ENCODE data around the gene CHD1.
A peak's percentile ranks its signal among the peaks of the same experiment; 100 is the strongest.
"Not testable (repeated sequence)": the region's sequence is repeated elsewhere in the genome, so short reads cannot be mapped to it uniquely, and the experiment has no call there.

Gene CHD1

DNA sequence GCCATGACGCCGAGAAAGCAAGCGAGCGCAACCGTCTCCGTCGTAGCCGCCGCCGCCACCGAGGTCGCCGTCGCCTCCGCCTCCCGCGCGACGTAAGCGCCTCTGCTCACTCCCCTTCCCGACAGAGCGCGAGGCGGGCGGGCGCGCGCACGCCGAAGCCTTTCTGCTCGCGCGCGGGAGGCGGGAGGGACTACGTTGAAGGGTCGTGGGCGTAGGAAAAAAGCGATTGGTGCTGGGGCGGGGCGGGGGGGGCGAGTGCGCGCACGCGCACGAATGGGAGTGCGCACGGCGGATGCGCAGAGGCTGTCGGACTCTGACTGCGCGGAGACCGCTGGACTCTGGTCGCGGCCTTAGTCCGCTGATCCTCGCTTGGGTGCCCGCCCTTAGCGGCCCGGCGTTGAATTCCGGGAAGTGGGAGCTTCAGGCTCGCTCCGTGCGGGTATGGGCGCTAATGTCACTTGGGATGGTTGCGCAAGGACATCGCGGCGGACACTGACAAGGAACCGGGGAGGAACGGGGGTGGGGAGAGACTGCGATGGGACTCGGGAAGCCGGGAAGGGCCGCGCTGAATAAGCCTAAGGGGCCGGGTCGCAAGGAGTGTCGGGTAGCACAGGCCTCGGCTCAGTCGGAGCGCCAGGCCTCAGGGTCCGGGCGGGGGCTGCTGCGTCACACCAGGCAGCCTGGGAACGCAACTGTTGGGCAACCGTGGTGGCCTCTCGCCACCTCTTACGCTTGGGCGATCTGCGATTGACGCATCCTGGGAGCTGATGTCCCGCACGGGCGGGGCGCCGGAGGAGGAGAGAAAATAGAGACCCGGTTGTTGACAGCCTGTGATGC is at the start of gene CHD1:
CHD1 (minus strand) TSS at position 135 of the 837 bp plus-strand sequence. CDS start 2,621 bp downstream, outside the sequence.
- peak; percentile 97 for DNase-seq (ENCODE audit: low spot score)

- no peak for DNase-seq (ENCODE audit: low spot score)
These were observed 49.7 kb upstream of the CHD1 start for GRCh38 chr5:98978528-98978927.

- DNase-seq (ENCODE audit: low spot score): no peak
These were observed 48.9 kb upstream of the CHD1 start for GRCh38 chr5:98977723-98978122.

- DNase-seq (ENCODE audit: low spot score): no peak
These were observed 47.0 kb upstream of the CHD1 start for GRCh38 chr5:98975682-98976407.

DNA sequence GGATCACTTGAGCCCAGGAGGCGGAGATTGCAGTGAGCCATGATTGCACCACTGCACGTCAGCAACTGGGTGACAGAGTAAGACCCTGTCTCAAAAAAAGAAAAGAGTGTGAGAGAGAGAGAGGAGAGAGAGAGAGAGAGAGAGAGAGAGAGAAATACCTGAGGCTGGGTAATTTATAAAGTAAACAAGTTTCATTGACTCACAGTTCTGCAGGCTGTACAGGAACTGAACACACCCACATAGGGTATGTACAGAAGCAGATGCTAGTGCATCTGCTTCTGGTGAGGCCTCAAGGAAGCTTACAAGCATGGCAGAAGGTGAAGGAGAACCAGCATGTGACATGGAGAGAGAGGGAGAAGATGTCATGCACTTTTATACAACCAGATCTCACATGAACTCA is 46.4 kb upstream of the CHD1 start:
- no peak for DNase-seq (ENCODE audit: low spot score)

DNA sequence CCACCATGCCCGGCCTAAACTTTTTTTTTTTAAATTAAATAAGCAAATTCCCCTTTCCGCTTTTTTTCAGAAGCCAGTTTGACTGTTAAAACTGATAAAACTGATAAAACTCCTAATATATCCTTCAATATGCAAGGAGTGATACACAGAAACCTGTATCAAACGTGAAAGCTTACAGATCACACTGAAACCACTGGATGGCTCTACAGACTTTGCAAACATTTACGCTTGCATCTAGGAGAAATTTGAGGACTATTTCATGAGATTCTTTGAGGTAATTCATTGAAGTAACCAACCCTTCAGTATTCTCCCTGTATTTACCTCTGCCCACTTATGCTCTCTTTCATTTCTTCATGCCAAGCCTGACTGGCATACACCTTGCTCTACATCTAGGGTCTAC is 40.6 kb upstream of the CHD1 start:
- no peak for DNase-seq (ENCODE audit: low spot score)

- DNase-seq (ENCODE audit: low spot score): no peak
These were observed 39.3 kb upstream of the CHD1 start for GRCh38 chr5:98968056-98968564.

- DNase-seq (ENCODE audit: low spot score): no peak
These were observed 36.4 kb upstream of the CHD1 start for GRCh38 chr5:98965226-98965625.

- no peak for DNase-seq (ENCODE audit: low spot score)
These were observed 35.8 kb upstream of the CHD1 start for GRCh38 chr5:98964621-98965020.

DNA sequence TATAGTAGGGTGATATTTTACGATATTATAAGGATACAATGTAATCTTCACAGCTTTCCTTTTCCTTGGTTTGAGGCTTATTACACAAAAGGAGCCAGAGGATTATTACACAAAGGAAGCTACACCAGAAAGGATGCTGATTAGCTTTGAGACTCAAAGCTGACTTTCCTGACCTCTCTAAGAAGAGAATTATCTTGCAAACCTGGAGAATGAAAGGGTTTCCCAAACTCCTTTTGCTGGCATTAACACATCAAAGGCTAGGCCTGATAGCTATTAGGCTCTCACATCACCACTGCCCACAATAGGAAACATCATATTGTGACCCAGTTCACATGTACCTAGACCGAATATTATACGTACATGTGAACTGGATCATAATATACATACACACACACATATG is 34.2 kb upstream of the CHD1 start:
- no peak for DNase-seq (ENCODE audit: low spot score)

DNA sequence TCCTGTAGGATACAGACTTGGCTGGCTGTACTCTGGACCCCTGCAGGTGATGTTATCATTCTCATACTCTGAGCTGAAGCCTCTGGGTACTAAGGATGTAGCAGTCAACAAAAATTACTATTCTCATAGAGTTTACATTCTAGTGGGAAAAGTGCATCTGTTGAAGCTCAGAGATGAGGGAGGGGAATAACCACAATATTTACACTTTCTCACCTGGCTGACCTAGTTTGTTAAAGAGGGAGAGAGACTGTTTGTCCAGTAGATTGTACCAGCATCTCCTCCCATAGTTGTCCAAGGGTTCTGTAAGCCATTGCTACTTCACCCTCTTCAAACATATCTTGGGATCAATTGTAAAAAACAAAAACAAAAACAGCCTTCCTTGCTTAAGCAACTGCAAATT is 33.8 kb upstream of the CHD1 start:
- DNase-seq (ENCODE audit: low spot score): no peak

GRCh38 chr5:98961665-98962344 is 33.0 kb upstream of the CHD1 start:
- DNase-seq (ENCODE audit: low spot score): no peak

DNA sequence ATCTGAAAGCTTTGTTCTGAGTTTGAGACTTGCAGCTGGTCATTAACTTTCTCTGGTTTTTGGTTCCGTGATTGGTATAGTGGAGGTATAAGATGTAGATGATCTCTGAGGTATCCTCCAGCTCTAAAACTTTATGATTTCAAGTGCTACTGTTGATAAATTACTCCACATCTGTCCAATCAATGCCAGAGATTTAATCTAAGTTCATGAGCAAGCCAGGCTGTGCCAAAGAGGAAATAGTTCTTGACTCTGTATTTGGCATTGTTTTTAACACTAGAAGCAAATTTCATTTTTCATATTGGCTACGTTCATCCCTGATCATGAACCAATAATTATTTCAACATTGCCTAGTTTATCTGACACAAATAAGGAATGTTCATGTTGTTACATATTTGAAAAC is 28.5 kb upstream of the CHD1 start:
- no peak for DNase-seq (ENCODE audit: low spot score)

DNA sequence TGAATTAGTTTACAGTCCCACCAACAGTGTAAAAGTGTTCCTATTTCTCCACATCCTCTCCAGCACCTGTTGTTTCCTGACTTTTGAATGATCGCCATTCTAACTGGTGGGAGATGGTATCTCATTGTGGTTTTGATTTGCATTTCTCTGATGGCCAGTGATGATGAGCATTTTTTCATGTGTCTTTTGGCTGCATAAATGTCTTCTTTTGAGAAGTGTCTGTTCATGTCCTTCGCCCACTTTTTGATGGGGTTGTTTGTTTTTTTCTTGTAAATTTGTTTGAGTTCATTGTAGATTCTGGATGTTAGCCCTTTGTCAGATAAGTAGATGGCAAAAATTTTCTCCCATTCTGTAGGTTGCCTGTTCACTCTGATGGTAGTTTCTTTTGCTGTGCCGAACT is 27.1 kb upstream of the CHD1 start:
- DNase-seq (ENCODE audit: low spot score): not testable (repeated sequence)

- not testable (repeated sequence) for DNase-seq (ENCODE audit: low spot score)
These were observed 26.7 kb upstream of the CHD1 start for GRCh38 chr5:98955471-98955870.

DNA sequence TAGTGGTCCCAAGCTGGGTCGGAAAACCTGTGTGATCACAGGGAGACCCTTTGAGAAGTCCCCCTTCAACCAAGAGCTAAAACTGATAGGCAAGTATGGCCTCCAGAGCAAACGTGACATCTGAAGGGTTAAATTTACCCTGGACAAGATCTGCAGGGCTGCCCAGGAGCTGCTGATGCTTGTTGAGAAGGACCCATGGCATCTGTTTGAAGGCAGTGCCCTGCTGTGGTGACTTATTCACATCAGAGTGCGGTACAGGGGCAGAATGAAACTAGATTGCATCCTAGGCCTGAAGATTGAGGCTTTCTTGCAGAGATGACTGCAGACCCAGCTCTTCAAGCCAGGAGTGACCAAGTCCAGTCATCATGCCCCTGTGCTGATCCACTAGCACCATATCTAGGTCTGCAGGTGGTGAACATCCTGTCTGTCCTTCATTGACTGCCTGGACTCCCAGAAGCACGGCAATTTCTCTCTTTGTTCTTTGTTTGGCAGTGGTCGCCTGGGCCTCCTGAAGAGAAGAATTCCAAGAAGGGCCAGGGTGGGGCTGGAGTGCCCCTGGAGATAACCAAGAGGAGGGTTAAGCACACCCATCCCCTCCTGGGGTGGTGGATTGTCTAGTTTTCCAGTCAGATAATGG is 25.7 kb upstream of the CHD1 start:
- DNase-seq (ENCODE audit: low spot score): no peak

DNA sequence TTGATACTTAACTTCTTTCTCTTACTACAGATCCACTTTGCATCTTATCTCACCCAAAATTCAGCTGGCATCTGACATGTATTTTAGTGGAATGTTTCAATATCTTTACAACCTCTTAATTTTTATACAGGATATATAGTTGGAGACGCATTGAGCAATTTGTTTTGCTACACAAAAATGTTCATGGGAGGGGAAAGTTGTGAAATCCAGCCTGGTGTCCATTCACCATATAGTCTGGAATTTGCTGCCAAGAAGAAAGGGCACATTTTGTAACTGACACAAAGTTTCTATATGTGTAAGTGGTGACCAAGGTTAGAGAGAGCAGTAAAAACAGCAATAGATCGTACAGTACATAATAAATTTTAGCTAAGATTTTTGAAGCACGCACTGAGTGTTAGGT is 14.0 kb upstream of the CHD1 start:
- DNase-seq (ENCODE audit: low spot score): no peak

DNA sequence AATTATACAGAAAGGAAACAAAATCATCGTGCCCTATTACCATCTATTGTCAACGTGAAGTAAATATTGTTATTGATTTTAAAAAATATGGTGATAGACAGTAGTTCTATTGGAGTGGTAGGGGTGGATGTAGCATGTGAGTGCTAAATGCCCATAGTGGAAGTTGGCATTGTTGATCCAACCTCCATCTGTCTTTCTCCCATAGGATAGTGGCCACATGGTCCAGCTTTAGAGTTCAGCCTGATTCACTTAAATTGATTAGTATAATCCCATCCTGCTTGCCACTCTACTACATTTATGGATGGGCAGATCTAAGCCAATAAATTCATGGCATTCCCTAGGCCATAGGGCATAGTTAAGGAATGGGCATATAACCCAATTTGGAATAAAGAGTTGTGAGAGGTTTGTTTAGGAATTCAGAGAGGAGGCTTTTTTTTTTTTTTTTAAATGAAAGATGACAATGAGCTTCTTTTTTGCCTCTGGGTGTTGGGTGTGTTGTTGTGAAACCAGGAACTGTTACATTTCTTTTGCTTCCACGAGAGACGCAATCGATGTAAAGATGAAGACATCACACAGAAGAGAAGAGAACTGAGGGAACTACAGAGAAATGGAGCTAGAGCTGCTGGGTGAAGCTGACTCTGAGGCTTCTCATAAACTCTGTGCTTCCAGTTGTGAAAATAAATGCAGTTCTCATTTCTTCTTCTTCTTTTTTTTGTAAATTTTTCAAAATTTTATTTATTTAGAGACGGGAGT is 12.5 kb upstream of the CHD1 start:
- no peak for DNase-seq (ENCODE audit: low spot score)

GRCh38 chr5:98940581-98940980 is 11.8 kb upstream of the CHD1 start:
- DNase-seq (ENCODE audit: low spot score): peak; percentile 47

GRCh38 chr5:98938464-98938863 is 9.7 kb upstream of the CHD1 start:
- no peak for DNase-seq (ENCODE audit: low spot score)

DNA sequence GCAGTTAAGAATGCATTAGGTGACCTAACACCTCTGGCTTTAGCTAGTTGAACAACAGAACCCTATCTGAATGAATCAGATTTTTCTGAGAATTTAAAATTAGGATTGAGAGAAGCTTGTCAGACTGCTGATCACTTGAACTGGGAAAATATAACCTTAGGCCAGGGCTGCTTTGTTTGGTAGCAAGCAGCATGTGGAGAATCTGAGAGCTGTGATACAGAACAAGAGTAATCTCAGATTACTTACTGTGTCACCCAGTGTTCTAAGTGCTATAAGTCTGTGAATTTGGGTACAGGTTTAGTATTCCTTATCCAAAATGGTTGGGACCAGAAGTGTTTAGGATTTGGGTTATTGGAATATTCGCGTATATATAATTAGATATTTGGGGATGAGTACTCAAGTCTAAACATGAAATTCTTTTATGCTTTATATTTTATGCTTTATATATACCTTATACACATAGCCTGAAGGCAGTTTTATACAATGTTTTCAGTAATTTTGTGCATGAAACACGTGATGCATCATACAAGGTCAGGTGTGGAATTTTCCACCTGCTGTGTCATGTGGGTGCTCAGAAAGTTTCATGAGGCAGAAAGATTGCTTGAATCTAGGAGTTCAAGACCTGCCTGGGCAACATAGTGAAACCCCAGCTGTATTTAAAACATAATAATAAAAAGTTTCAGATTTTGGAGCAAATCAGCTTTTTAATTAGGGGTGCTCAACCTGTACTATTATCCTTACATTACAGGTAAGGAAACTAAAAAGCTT is 8.3 kb upstream of the CHD1 start:
- no peak for DNase-seq (ENCODE audit: low spot score)
